DMS153 treated with DMSO at 0.1 percent for 48 hours (cell line): Measurements from ENCODE around the gene RAP2A.

Experiments used
- DNase-seq: peaks from one replicate; lab custom pipeline; 2025; ENCODE audit not compliant: unreplicated experiment; lab: John Stamatoyannopoulos, UW

RAP2A gene

GRCh38 chr13:97446448-97446847 lies 12.5 kb downstream of the RAP2A start:
- no peak for DNase-seq

- DNase-seq = no peak
Measured at GRCh38 chr13:97448503-97449251, 14.7 kb downstream of the RAP2A start.

GRCh38 chr13:97454699-97455098 lies 20.7 kb downstream of the RAP2A start:
- DNase-seq = no peak

- DNase-seq = no peak
Measured at GRCh38 chr13:97456047-97456446, 22.1 kb downstream of the RAP2A start.

GRCh38 chr13:97459215-97459777 lies 25.3 kb downstream of the RAP2A start:
- DNase-seq = no peak

GRCh38 chr13:97460004-97460775 lies 26.2 kb downstream of the RAP2A start:
- DNase-seq = no peak

GRCh38 chr13:97460853-97461252 lies 26.9 kb downstream of the RAP2A start:
- DNase-seq = no peak

GRCh38 chr13:97464561-97464960 lies 30.6 kb downstream of the RAP2A start:
- no peak for DNase-seq

GRCh38 chr13:97466722-97467121 lies 32.8 kb downstream of the RAP2A start:
- DNase-seq = no peak

- no peak for DNase-seq
Measured at GRCh38 chr13:97468331-97468730, 34.4 kb downstream of the RAP2A start.

GRCh38 chr13:97471711-97472110 lies 37.7 kb downstream of the RAP2A start:
- DNase-seq = no peak

GRCh38 chr13:97474349-97474980 lies 40.5 kb downstream of the RAP2A start:
- DNase-seq = no peak

GRCh38 chr13:97475011-97475410 lies 41.0 kb downstream of the RAP2A start:
- DNase-seq = no peak

GRCh38 chr13:97477844-97478243 lies 43.9 kb downstream of the RAP2A start:
- DNase-seq = no peak

GRCh38 chr13:97478247-97478646 lies 44.3 kb downstream of the RAP2A start:
- DNase-seq = no peak

- DNase-seq = no peak
Measured at GRCh38 chr13:97483465-97483864, 49.5 kb downstream of the RAP2A start.

GRCh38 chr13:97484301-97484700 lies 50.3 kb downstream of the RAP2A start:
- DNase-seq = no peak

GRCh38 chr13:97485320-97485719 lies 51.4 kb downstream of the RAP2A start:
- DNase-seq = no peak

- DNase-seq = no peak
Measured at GRCh38 chr13:97490702-97491307, 56.8 kb downstream of the RAP2A start.

- DNase-seq = peak; percentile 51
Measured at GRCh38 chr13:97491452-97491851, 57.5 kb downstream of the RAP2A start.

GRCh38 chr13:97492257-97492656 lies 58.3 kb downstream of the RAP2A start:
- peak; percentile 92 for DNase-seq
